Measurements from ENCODE around the gene RIMBP2. TPM values are rescaled to one million over a fixed set of nuclear protein-coding genes. Genes with fewer than 3 reads are reported as not detected.
A peak's percentile ranks its signal among the peaks of the same experiment; 100 is the strongest.

Gene RIMBP2
- total and polyA plus RNA-seq, 9 of the 15 experiments (the other 6 are each of a cell fraction or from before 2014, with no cell fraction given), result not detected

- no peak for TF ChIP-seq ARID3A (IDR thresholded peaks at IDR 0.05; ENCODE audit: borderline replicate concordance, low read depth, low read length)
- TF ChIP-seq ZNF639 (CRISPR knock-in tag; conservative IDR thresholded peaks at IDR 0.05 in 1 of 2, IDR thresholded peaks at IDR 0.05 in 1 of 2), result no peak
- no peak for TF ChIP-seq ATF6 (CRISPR knock-in tag; IDR thresholded peaks at IDR 0.05)
- TF ChIP-seq TOE1 (IDR thresholded peaks at IDR 0.05; ENCODE audit: borderline replicate concordance), result 0 out of 2 replicates have a peak, but pooled peaks have one; percentile 53
- no peak for TF ChIP-seq TOE1 (CRISPR knock-in tag; IDR thresholded peaks at IDR 0.05; ENCODE audit: borderline replicate concordance, low read depth)
- TF ChIP-seq BRD4 (IDR thresholded peaks at IDR 0.05), result no peak
- TF ChIP-seq HES1 (IDR thresholded peaks at IDR 0.05; ENCODE audit: low read depth), result no peak
These were observed 48.5 kb upstream of the RIMBP2 start (continued) for GRCh38 chr12:130764475-130765185.

Measured in K562 (cell line).